Measurements from ENCODE around the gene SLC45A3. TPM values are rescaled to one million over a fixed set of nuclear protein-coding genes. Genes with fewer than 3 reads are reported as not detected.

The SLC45A3 gene
- total RNA-seq, 2 experiments from 2014 or later: 0.32 to 0.53 TPM

- ATAC-seq (no peak), DNase-seq (no peak)
- H3K4me3 Mint-ChIP-seq: no peak overlapping the region
- CTCF ChIA-PET: interaction anchor here (0.6 to 12.0 kb wide), 11 partner anchors 10 to 317 kb away, joined by 3 to 346 read pairs (median 32); partner anchors contain the start of gene SLC45A3
- POLR2A ChIA-PET: no interaction called here
- intact Hi-C loops (cut with DNase I, micrococcal nuclease): no loop called here
- H3K9me3 Mint-ChIP-seq (ENCODE audit: low read depth): no peaks in the 10 kb centered on the region
- no peaks in the 10 kb centered on the region for H3K4me1 Mint-ChIP-seq
- H3K36me3 Mint-ChIP-seq (ENCODE audit: low read depth): no peaks in the 10 kb centered on the region
- no peaks in the 10 kb centered on the region for H3K27me3 Mint-ChIP-seq
- H3K27ac Mint-ChIP-seq: no peak overlapping the region
Measured at GRCh38 chr1:205660361-205660760, 19.9 kb downstream of the SLC45A3 start.

GRCh38 chr1:205658943-205659581, 21.2 kb downstream of the SLC45A3 start:
- H3K27ac Mint-ChIP-seq: no peak overlapping the region
- no peaks in the 10 kb centered on the region for H3K4me1 Mint-ChIP-seq
- DNase-seq: peak; percentile 88
- no peak overlapping the region for H3K4me3 Mint-ChIP-seq
- H3K36me3 Mint-ChIP-seq (ENCODE audit: low read depth): no peaks in the 10 kb centered on the region
- CTCF ChIA-PET: interaction anchor here (0.7 to 12.0 kb wide), 67 partner anchors 8 to 456 kb away, joined by 3 to 346 read pairs (median 5); partner anchors contain the start of genes ELK4 and SLC45A3
- no peaks in the 10 kb centered on the region for H3K27me3 Mint-ChIP-seq
- intact Hi-C loops (cut with DNase I, micrococcal nuclease): loop anchor here (1.0 to 10.0 kb wide), 8 partner anchors 20 to 318 kb away; no protein-coding TSS in a partner anchor
- peak; percentile 99 for ATAC-seq
- no peaks in the 10 kb centered on the region for H3K9me3 Mint-ChIP-seq (ENCODE audit: low read depth)
- POLR2A ChIA-PET: interaction anchor here (2.0 kb wide), 1 partner anchor 67 kb away, joined by 8 read pairs; no protein-coding TSS in a partner anchor

GRCh38 chr1:205656236-205656635, 24.1 kb downstream of the SLC45A3 start:
- ChIA-PET CTCF (interaction anchor here (0.8 to 12.0 kb wide), 20 partner anchors 20 to 324 kb away, joined by 3 to 346 read pairs (median 4); partner anchors contain the start of genes ELK4 and SLC45A3), POLR2A (no interaction called here)
- no peak overlapping the region for H3K27ac Mint-ChIP-seq
- no peaks in the 10 kb centered on the region for H3K9me3 Mint-ChIP-seq (ENCODE audit: low read depth)
- no peak for ATAC-seq
- intact Hi-C loops (cut with DNase I, micrococcal nuclease): loop anchor here in 1 of 2 experiments (2.0 to 10.0 kb wide), 3 partner anchors 136 to 261 kb away; no protein-coding TSS in a partner anchor
- H3K36me3 Mint-ChIP-seq (ENCODE audit: low read depth): no peaks in the 10 kb centered on the region
- no peak overlapping the region for H3K4me3 Mint-ChIP-seq
- no peak for DNase-seq
- H3K4me1 Mint-ChIP-seq: no peaks in the 10 kb centered on the region
- H3K27me3 Mint-ChIP-seq: no peaks in the 10 kb centered on the region

GRCh38 chr1:205652984-205653383, 27.3 kb downstream of the SLC45A3 start:
- intact Hi-C loops (cut with DNase I, micrococcal nuclease): loop anchor here in 1 of 2 experiments (10.0 kb wide), 1 partner anchor 258 kb away; no protein-coding TSS in a partner anchor
- ChIA-PET POLR2A (no interaction called here), CTCF (interaction anchor here (10.3 to 12.0 kb wide), 2 partner anchors 58 to 61 kb away, joined by 225 to 346 read pairs; no protein-coding TSS in a partner anchor)
- ATAC-seq: no peak
- no peaks in the 10 kb centered on the region for H3K9me3 Mint-ChIP-seq (ENCODE audit: low read depth)
- DNase-seq: no peak
- H3K27me3 Mint-ChIP-seq: no peaks in the 10 kb centered on the region
- H3K4me3 Mint-ChIP-seq: no peak overlapping the region
- H3K4me1 Mint-ChIP-seq: no peaks in the 10 kb centered on the region
- H3K27ac Mint-ChIP-seq: no peak overlapping the region
- no peaks in the 10 kb centered on the region for H3K36me3 Mint-ChIP-seq (ENCODE audit: low read depth)

- intact Hi-C loops (cut with DNase I, micrococcal nuclease): loop anchor here in 1 of 2 experiments (10.0 kb wide), 1 partner anchor 255 kb away; no protein-coding TSS in a partner anchor
- POLR2A ChIA-PET: no interaction called here
- Mint-ChIP-seq H3K27me3 (peaks cover 4% of the 10 kb centered on the region), H3K4me3 (no peak overlapping the region), H3K4me1 (no peaks in the 10 kb centered on the region), H3K27ac (no peak overlapping the region), H3K9me3 (ENCODE audit: low read depth) (no peaks in the 10 kb centered on the region), H3K36me3 (ENCODE audit: low read depth) (no peaks in the 10 kb centered on the region)
- CTCF ChIA-PET: interaction anchor here (0.6 to 3.4 kb wide), 5 partner anchors 8 to 124 kb away, joined by 3 to 20 read pairs (median 4); partner anchors contain the start of gene ELK4
- DNase-seq (no peak), ATAC-seq (no peak)
Measured at GRCh38 chr1:205650241-205650640, 30.1 kb downstream of the SLC45A3 start.

- no peak for DNase-seq
- intact Hi-C loops (cut with DNase I, micrococcal nuclease): no loop called here
- Mint-ChIP-seq H3K4me3 (no peak overlapping the region), H3K9me3 (ENCODE audit: low read depth) (no peaks in the 10 kb centered on the region), H3K27me3 (peaks cover 4% of the 10 kb centered on the region), H3K4me1 (no peaks in the 10 kb centered on the region), H3K36me3 (ENCODE audit: low read depth) (no peaks in the 10 kb centered on the region), H3K27ac (no peak overlapping the region)
- ChIA-PET POLR2A (no interaction called here), CTCF (interaction anchor here (0.6 to 2.0 kb wide), 5 partner anchors 9 to 161 kb away, joined by 3 to 7 read pairs (median 6); no protein-coding TSS in a partner anchor)
- ATAC-seq: no peak
Measured at GRCh38 chr1:205645519-205645918, 34.8 kb downstream of the SLC45A3 start.

GRCh38 chr1:205642679-205643307, 37.5 kb downstream of the SLC45A3 start:
- peaks cover 10% of the 10 kb centered on the region for H3K27me3 Mint-ChIP-seq
- H3K4me3 Mint-ChIP-seq: no peak overlapping the region
- H3K27ac Mint-ChIP-seq: no peak overlapping the region
- no peaks in the 10 kb centered on the region for H3K36me3 Mint-ChIP-seq (ENCODE audit: low read depth)
- intact Hi-C loops (cut with DNase I, micrococcal nuclease): no loop called here
- no peak for DNase-seq
- POLR2A ChIA-PET: no interaction called here
- H3K4me1 Mint-ChIP-seq: no peaks in the 10 kb centered on the region
- no peaks in the 10 kb centered on the region for H3K9me3 Mint-ChIP-seq (ENCODE audit: low read depth)
- ATAC-seq: no peak
- CTCF ChIA-PET: interaction anchor here (0.6 to 2.3 kb wide), 5 partner anchors 11 to 440 kb away, joined by 3 to 10 read pairs (median 3); partner anchors contain the start of gene ELK4

GRCh38 chr1:205639567-205639966, 40.7 kb downstream of the SLC45A3 start:
- Mint-ChIP-seq H3K4me3 (no peak overlapping the region), H3K9me3 (ENCODE audit: low read depth) (no peaks in the 10 kb centered on the region), H3K36me3 (ENCODE audit: low read depth) (no peaks in the 10 kb centered on the region), H3K27me3 (peaks cover 6% of the 10 kb centered on the region), H3K27ac (no peak overlapping the region), H3K4me1 (no peaks in the 10 kb centered on the region)
- ChIA-PET CTCF (interaction anchor here (1.0 to 1.6 kb wide), 4 partner anchors 11 to 115 kb away, joined by 3 to 5 read pairs (median 4); no protein-coding TSS in a partner anchor), POLR2A (interaction anchor here (0.6 kb wide), 1 partner anchor 72 kb away, joined by 3 read pairs; no protein-coding TSS in a partner anchor)
- no peak for DNase-seq
- intact Hi-C loops (cut with DNase I, micrococcal nuclease): loop anchor here (2.0 to 10.0 kb wide), 2 partner anchors 19 to 1045 kb away; partner anchors contain the start of gene MAPKAPK2 (in 1 of the 2)
- no peak for ATAC-seq

GRCh38 chr1:205637854-205638468, 42.3 kb downstream of the SLC45A3 start:
- Mint-ChIP-seq H3K4me3 (no peak overlapping the region), H3K36me3 (ENCODE audit: low read depth) (no peaks in the 10 kb centered on the region), H3K27me3 (peaks cover 6% of the 10 kb centered on the region), H3K4me1 (no peaks in the 10 kb centered on the region), H3K27ac (no peak overlapping the region), H3K9me3 (ENCODE audit: low read depth) (no peaks in the 10 kb centered on the region)
- ATAC-seq (no peak), DNase-seq (no peak)
- CTCF ChIA-PET: interaction anchor here (0.6 to 4.2 kb wide), 5 partner anchors 20 to 169 kb away, joined by 3 to 43 read pairs (median 4); no protein-coding TSS in a partner anchor
- POLR2A ChIA-PET: interaction anchor here (0.7 kb wide), 1 partner anchor 171 kb away, joined by 4 read pairs; no protein-coding TSS in a partner anchor
- intact Hi-C loops (cut with DNase I, micrococcal nuclease): loop anchor here (2.0 to 10.0 kb wide), 2 partner anchors 21 to 1047 kb away; partner anchors contain the start of gene MAPKAPK2 (in 1 of the 2)

GRCh38 chr1:205636732-205637131, 43.6 kb downstream of the SLC45A3 start:
- ChIA-PET CTCF (interaction anchor here (1.2 to 4.2 kb wide), 8 partner anchors 9 to 108 kb away, joined by 3 to 43 read pairs (median 4); no protein-coding TSS in a partner anchor), POLR2A (no interaction called here)
- intact Hi-C loops (cut with DNase I, micrococcal nuclease): loop anchor here in 1 of 2 experiments (10.0 kb wide), 1 partner anchor 1048 kb away; the partner anchor contains the start of gene MAPKAPK2
- Mint-ChIP-seq H3K9me3 (ENCODE audit: low read depth) (no peaks in the 10 kb centered on the region), H3K27me3 (peaks cover 6% of the 10 kb centered on the region), H3K27ac (no peak overlapping the region), H3K4me3 (no peak overlapping the region), H3K4me1 (peaks cover 4% of the 10 kb centered on the region), H3K36me3 (ENCODE audit: low read depth) (no peaks in the 10 kb centered on the region)
- DNase-seq (no peak), ATAC-seq (no peak)
